Measurements from ENCODE around the gene HPS1. TPM values are rescaled to one million over a fixed set of nuclear protein-coding genes. Genes with fewer than 3 reads are reported as not detected.
A peak's percentile ranks its signal among the peaks of the same experiment; 100 is the strongest.

Gene HPS1
- total and polyA plus RNA-seq, 5 donors, result 25.5 to 34.6 (median 30.6) TPM

DNA sequence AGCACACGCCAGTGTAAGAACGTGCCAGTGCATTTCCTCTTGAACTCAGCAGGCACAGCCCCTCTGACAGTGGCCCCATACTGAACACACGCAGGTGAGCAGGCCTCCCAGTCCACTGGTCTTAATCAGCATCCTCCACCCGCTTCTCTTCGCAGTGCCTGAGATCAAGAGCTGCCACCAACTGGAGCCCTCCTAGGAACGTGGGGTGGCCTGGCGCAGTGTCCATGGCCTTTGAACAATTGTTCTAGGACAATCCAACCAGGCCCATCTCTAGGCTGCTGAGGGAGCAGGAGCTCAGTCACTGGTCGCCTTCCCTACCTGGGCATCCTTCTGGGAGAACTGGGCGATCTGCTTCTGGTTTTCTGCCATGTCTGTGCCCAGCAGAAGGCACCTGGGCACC, 47.0 kb downstream of the HPS1 start:
- ATAC-seq (no peak), DNase-seq (no peak)
- H3K4me3 ChIP-seq (ENCODE audit: low read length), result no peak overlapping the region
- WGBS, result 96% methylated on average over 9 of the region's 9 CpGs
- intact Hi-C loops (cut with DNase I), result no loop called here
- no peak overlapping the region for H3K27ac ChIP-seq (ENCODE audit: low read length)
- no peaks in the 10 kb centered on the region for H3K4me1 ChIP-seq (ENCODE audit: control insufficient read depth, insufficient read depth, low read length)
- no peaks in the 10 kb centered on the region for H3K9me3 ChIP-seq (ENCODE audit: control insufficient read depth, low read length)
- H3K27me3 ChIP-seq (ENCODE audit: control insufficient read depth, insufficient read depth), result no peaks in the 10 kb centered on the region

DNA sequence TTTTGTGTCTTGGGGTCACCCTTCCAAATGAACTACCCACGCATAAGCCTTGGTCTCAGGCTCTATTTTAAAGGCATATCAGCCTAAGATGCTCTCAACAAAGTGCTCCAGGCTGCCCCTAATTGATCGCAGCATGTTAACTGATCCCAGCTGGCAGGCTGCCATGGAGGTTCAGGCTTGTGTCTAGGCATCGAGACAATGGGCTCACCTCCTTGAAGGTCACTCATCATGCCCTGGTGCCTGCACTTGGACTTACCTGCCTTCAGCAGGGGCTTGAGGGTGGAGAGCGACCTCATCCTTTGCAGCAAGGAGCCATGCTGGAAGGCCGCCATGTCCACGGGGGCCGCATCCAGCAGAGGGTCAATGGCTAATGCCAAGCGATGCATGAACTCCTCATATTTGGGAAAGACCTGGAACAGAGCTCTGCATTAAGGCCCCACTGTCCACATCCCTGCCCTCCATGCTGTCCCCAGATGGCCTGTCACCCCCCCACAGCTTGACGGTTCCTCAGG, 49.6 kb downstream of the HPS1 start:
- no peaks in the 10 kb centered on the region for H3K9me3 ChIP-seq (ENCODE audit: control insufficient read depth, low read length)
- intact Hi-C loops (cut with DNase I), result no loop called here
- DNase-seq (no peak), ATAC-seq (no peak)
- no peaks in the 10 kb centered on the region for H3K27me3 ChIP-seq (ENCODE audit: control insufficient read depth, insufficient read depth)
- no peaks in the 10 kb centered on the region for H3K4me1 ChIP-seq (ENCODE audit: control insufficient read depth, insufficient read depth, low read length)
- H3K27ac ChIP-seq (ENCODE audit: low read length), result no peak overlapping the region
- WGBS, result 92% methylated on average over 9 of the region's 9 CpGs
- no peak overlapping the region for H3K4me3 ChIP-seq (ENCODE audit: low read length)

DNA sequence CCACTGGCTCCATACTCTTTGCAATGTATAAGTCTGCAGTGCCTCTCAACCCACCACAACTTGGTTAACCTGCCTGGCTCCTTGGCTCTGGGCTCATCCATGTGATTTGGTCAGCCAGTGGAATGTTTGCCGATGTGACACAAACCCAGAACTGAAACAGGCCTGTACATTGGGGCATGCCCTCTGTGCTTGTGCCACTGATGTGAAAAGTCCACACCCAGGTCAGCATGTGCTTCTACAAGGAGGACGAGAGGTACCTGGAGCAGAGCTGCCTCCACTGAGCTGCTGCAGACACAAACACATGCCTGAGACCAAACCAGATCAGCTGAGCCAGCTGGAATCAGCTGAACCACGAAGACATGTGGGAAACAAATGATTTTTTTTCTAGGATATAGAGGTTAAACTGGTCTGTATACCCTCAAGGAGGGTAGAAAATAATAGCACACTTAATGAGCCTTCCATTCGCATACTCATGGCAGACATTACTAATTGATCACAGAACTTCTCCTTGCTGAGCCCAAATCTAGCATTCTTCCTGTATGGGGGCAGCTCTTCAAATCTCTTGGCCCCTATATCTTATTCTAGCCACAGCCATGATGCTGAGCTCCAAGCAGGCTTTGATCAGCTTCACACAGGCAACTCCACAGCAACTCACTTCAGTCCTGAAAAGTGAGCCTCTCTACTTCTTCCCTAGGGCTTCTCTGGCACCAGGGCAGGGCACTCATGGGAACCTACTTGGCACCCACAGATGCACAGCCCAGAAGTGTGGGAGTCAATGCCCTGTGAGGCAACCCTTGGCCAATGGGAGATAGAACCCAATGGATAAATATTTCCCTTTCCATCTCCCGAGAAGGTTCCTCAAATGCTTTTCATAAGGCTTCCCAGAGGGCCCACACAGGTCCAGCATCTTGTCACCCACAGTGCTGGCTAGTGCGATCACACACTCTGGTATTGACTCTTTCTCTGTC, 50.4 kb downstream of the HPS1 start:
- intact Hi-C loops (cut with DNase I), result no loop called here
- H3K4me3 ChIP-seq (ENCODE audit: low read length), result no peak overlapping the region

DNA sequence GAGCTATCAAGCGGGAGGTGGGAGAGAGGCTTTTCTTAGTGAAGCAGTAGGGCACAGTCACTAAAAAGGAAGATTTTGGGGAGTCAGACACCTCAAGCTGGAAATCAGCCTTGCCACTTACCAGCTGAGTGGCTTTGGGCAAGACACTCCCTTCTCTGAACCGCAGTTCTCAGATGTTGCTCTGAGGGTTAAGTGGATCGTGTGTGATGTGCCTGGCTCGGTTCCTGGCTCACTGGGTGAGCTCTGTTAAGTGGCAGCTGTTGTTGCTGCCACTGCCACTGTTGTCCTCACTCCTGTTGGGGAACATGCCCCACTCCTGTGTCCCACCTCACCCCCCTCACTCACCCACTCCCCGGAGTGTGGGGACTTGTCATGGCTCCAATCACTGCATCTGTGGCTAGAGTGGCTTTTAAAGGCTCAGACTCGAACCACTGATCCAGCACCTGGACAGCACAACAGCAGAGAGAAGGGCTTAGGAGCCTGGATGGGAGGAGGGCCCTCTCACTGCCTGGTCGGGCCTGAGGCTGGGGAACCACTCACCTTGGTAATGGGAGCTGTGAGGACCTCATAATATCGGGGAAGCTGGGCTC, 51.8 kb downstream of the HPS1 start:
- no peak for DNase-seq
- intact Hi-C loops (cut with DNase I), result no loop called here
- no peak overlapping the region for H3K27ac ChIP-seq (ENCODE audit: low read length)
- no peak for ATAC-seq
- no peaks in the 10 kb centered on the region for H3K9me3 ChIP-seq (ENCODE audit: control insufficient read depth, low read length)
- no peaks in the 10 kb centered on the region for H3K4me1 ChIP-seq (ENCODE audit: control insufficient read depth, insufficient read depth, low read length)
- H3K4me3 ChIP-seq (ENCODE audit: low read length), result no peak overlapping the region
- WGBS, result 76% methylated on average over 8 of the region's 8 CpGs
- H3K27me3 ChIP-seq (ENCODE audit: control insufficient read depth, insufficient read depth), result no peaks in the 10 kb centered on the region

More for the DNA sequence above, 50.4 kb downstream of the HPS1 start:
- Histone ChIP-seq H3K9me3 (ENCODE audit: control insufficient read depth, low read length) (no peaks in the 10 kb centered on the region), H3K4me1 (ENCODE audit: control insufficient read depth, insufficient read depth, low read length) (no peaks in the 10 kb centered on the region), H3K27ac (ENCODE audit: low read length) (no peak overlapping the region), H3K27me3 (ENCODE audit: control insufficient read depth, insufficient read depth) (no peaks in the 10 kb centered on the region)
- ATAC-seq (no peak), DNase-seq (no peak)
- WGBS, result 94% methylated on average over 6 of the region's 6 CpGs

DNA sequence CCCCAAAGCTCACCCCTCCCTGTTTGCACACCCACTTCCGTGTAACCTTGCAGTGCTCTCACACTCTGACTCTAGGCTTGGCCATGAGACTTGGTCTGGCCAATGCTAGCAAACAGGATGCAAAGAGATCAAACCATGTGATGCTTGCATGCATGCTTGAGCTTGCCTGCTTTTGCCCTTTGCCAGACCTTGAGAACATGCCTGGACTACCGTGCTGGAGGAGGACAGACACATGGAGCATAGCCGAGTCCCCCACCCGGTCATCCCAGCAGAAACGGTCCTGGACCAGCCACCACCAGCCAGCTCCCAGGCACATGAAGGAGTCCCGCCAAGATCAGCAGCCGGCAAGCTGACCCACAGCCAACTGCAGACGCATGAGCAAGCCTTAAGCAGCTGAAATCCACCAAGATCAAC, 55.1 kb downstream of the HPS1 start:
- 54% methylated on average over 8 of the region's 8 CpGs for WGBS
- intact Hi-C loops (cut with DNase I), result no loop called here
- DNase-seq (peak; percentile 79 to 90 (median 88)), ATAC-seq (peak; percentile 64 to 81)
- Histone ChIP-seq H3K27ac (ENCODE audit: low read length) (no peak overlapping the region), H3K4me1 (ENCODE audit: control insufficient read depth, insufficient read depth, low read length) (no peaks in the 10 kb centered on the region), H3K9me3 (ENCODE audit: control insufficient read depth, low read length) (no peaks in the 10 kb centered on the region), H3K27me3 (ENCODE audit: control insufficient read depth, insufficient read depth) (no peaks in the 10 kb centered on the region), H3K4me3 (ENCODE audit: low read length) (no peak overlapping the region)

DNA sequence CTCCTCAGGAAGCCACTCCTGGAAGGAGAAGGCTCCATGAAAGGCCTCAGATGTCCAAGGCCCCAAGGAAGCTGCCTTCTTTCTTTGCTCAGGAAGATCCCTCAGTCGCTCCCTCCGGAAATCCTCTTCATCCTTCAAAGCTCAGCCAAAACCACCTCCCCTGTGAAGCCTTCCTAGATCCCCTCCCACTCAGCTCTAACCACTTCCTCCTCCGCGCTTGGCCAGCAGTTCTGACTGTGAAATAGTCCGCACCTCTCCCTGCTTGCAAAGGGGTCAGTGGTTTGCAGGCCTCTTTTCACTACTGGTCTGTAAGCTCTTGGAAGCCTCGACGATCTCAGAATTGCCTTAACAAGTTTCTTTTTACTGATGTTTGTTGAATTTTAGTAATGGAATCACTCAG, 55.7 kb downstream of the HPS1 start:
- DNase-seq (no peak), ATAC-seq (no peak)
- H3K4me1 ChIP-seq (ENCODE audit: control insufficient read depth, insufficient read depth, low read length), result no peaks in the 10 kb centered on the region
- H3K27me3 ChIP-seq (ENCODE audit: control insufficient read depth, insufficient read depth), result no peaks in the 10 kb centered on the region
- WGBS, result 74% methylated on average over 7 of the region's 7 CpGs
- intact Hi-C loops (cut with DNase I), result no loop called here
- H3K9me3 ChIP-seq (ENCODE audit: control insufficient read depth, low read length), result no peaks in the 10 kb centered on the region
- no peak overlapping the region for H3K27ac ChIP-seq (ENCODE audit: low read length)
- no peak overlapping the region for H3K4me3 ChIP-seq (ENCODE audit: low read length)

DNA sequence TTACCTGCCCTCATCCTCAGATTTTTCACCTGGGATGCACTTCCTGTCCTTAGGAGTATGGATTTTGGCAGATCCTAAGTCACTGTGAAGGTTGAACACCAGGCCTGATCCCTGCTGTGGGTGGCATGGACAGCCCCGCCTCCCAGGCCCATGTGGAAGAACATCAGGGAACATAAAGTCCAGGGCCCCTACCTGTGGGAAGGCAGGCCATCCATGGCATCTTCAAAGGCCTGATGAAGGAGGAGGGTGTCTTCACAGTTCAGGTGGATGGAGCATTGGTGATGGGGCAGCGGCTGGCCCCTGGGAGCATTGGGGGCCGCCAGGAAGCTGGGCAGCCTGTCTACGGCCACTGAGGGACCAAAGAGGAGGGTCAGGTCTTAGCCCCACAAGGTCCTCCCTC, 56.3 kb downstream of the HPS1 start:
- Histone ChIP-seq H3K9me3 (ENCODE audit: control insufficient read depth, low read length) (no peaks in the 10 kb centered on the region), H3K4me1 (ENCODE audit: control insufficient read depth, insufficient read depth, low read length) (no peaks in the 10 kb centered on the region), H3K4me3 (ENCODE audit: low read length) (no peak overlapping the region), H3K27me3 (ENCODE audit: control insufficient read depth, insufficient read depth) (no peaks in the 10 kb centered on the region), H3K27ac (ENCODE audit: low read length) (no peak overlapping the region)
- no peak for DNase-seq
- no peak for ATAC-seq
- intact Hi-C loops (cut with DNase I), result no loop called here
- WGBS, result 100% methylated on average over 4 of the region's 4 CpGs

DNA sequence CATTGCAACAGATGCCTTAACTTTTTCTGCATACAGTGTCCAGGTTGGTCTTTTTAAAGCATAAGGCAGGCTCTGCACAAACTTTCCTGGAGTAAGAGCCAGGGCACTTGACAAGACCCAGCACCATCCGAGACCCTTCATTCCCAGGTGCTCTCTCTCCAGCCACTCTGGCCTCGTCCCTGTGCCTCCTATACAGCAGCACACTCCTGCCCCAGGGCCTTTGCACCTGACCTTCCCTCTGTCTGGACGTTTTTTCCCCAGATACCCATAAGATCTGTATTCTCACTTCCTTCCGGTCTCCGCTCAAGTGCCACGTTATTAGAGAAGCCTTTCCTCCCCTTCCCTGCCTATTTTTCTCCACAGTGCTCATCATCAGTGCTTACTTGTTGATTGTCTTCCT, 57.3 kb downstream of the HPS1 start:
- H3K27me3 ChIP-seq (ENCODE audit: control insufficient read depth, insufficient read depth), result no peaks in the 10 kb centered on the region
- no peak for ATAC-seq
- no peak overlapping the region for H3K4me3 ChIP-seq (ENCODE audit: low read length)
- no peaks in the 10 kb centered on the region for H3K9me3 ChIP-seq (ENCODE audit: control insufficient read depth, low read length)
- 85% methylated on average over 6 of the region's 6 CpGs for WGBS
- no peak for DNase-seq
- no peak overlapping the region for H3K27ac ChIP-seq (ENCODE audit: low read length)
- no peaks in the 10 kb centered on the region for H3K4me1 ChIP-seq (ENCODE audit: control insufficient read depth, insufficient read depth, low read length)
- intact Hi-C loops (cut with DNase I), result no loop called here

DNA sequence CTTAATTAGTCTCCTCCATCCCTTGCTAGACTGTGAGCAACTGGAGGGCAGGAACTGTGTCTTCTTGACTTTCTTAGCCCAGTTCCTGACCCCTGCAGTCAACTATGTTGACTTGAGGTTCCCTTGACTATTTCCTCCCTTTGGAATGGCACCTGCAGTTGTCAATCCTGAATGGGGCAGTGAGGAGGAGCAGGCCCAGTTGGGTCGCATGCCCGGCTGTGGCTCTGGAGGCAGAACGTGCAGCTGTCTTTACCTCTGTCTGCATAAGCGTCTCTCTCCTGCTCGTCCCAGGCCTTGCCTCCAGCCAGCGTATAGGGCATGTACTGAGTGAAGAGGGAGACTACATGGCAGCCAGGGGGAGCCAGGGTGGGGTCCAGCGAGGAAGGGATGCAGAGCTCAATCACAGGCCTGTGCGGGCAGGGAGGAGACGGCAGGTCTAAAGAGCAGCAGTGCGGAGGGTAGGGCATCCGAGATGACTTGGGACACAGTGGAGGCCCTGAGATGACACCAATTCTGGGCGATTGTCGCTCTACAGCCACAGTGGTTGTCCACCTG, 58.6 kb downstream of the HPS1 start:
- ATAC-seq (no peak), DNase-seq (no peak)
- Histone ChIP-seq H3K9me3 (ENCODE audit: control insufficient read depth, low read length) (no peaks in the 10 kb centered on the region), H3K4me1 (ENCODE audit: control insufficient read depth, insufficient read depth, low read length) (no peaks in the 10 kb centered on the region), H3K4me3 (ENCODE audit: low read length) (no peak overlapping the region), H3K27me3 (ENCODE audit: control insufficient read depth, insufficient read depth) (no peaks in the 10 kb centered on the region), H3K27ac (ENCODE audit: low read length) (no peak overlapping the region)
- intact Hi-C loops (cut with DNase I), result no loop called here
- WGBS, result 93% methylated on average over 13 of the region's 13 CpGs

DNA sequence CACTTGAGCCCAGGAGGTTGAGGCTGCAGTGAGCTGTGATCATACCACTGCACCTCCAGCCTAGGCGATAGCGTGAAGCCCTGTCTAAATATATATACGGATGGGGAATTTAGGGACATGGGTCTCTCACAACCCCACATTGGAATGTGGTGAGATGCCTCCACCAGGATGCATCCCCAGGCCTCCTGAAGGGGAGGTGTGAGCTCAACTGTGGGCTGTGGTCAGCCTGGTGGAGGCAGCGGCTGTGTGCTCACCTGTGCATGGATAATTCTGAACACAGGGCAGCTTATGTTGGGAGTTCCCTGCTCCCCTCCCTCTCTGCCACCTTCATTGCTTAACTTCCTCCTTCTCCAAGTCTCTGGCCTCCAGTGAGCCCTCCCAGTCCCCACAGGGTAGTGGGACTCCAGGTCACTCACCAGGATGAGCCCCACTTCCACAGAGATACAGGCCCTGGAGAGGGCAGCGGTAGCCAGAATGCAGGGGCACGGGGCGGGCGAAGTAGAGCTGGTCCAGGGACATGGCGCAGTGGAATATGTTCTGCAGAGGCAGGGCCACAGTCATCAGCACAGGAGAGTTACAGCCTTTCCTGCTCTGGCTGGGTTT, 62.1 kb downstream of the HPS1 start:
- 90% methylated on average over 9 of the region's 9 CpGs for WGBS
- DNase-seq (no peak), ATAC-seq (no peak)
- Histone ChIP-seq H3K9me3 (ENCODE audit: control insufficient read depth, low read length) (no peaks in the 10 kb centered on the region), H3K4me1 (ENCODE audit: control insufficient read depth, insufficient read depth, low read length) (no peaks in the 10 kb centered on the region), H3K4me3 (ENCODE audit: low read length) (no peak overlapping the region), H3K27ac (ENCODE audit: low read length) (no peak overlapping the region), H3K27me3 (ENCODE audit: control insufficient read depth, insufficient read depth) (no peaks in the 10 kb centered on the region)
- intact Hi-C loops (cut with DNase I), result no loop called here

DNA sequence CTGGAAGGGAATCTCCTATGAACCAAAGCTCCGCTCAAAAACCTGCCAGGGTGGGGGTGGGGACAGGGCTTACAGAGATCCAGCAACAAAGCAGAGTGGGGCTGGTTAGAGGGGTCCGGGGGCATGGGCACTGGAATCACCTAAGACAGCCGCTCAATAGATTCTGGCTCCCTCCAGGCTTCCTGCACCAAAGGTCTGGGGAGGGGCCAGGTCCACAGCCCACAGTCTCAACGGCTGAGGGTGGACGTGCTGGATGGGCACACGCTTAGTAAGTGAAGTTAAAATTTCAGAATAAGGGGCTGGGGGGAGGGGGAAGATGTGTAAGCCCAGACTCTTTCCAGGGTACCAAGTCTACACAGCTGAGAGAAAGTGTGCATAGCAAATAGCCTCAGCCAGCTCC, 62.9 kb downstream of the HPS1 start:
- H3K4me3 ChIP-seq (ENCODE audit: low read length), result no peak overlapping the region
- ATAC-seq (no peak), DNase-seq (no peak)
- H3K9me3 ChIP-seq (ENCODE audit: control insufficient read depth, low read length), result no peaks in the 10 kb centered on the region
- H3K4me1 ChIP-seq (ENCODE audit: control insufficient read depth, insufficient read depth, low read length), result no peaks in the 10 kb centered on the region
- 94% methylated on average over 6 of the region's 6 CpGs for WGBS
- H3K27ac ChIP-seq (ENCODE audit: low read length), result no peak overlapping the region
- intact Hi-C loops (cut with DNase I), result no loop called here
- H3K27me3 ChIP-seq (ENCODE audit: control insufficient read depth, insufficient read depth), result no peaks in the 10 kb centered on the region

Measured in right cardiac atrium (tissue), 5 donors.